Activated CD4-positive, alpha-beta memory T cell treated with anti-CD3 and anti-CD28 coated beads, Interleukin-2, amount 10 ng/mL, durations not matched to agents 7 days and 5 days (primary cell): ENCODE results near the gene CNTNAP1. TPM values are rescaled to one million over a fixed set of nuclear protein-coding genes. Genes with fewer than 3 reads are reported as not detected.

Source experiments
- CTCF ChIA-PET: fragments of 350-600 bp; sonication (Branson Sonifier 250); formaldehyde crosslinking; loops from one replicate; lab custom pipeline; 2021; ENCODE audit warnings: antibody characterized with exemption, inconsistent platforms; lab: Charles Lee
- POLR2A ChIA-PET: fragments of 350-600 bp; sonication (Branson Sonifier 250); formaldehyde crosslinking; loops from one replicate; lab custom pipeline; 2021; ENCODE audit warnings: antibody characterized with exemption; lab: Charles Lee
- DNase-seq: peaks from one replicate; pipeline ENCODE4 v3.0.0-alpha.2; 2020
- H3K27ac Mint-ChIP-seq: one replicate; pipeline ENCODE4 v1.8.0; 2021; ENCODE audit warnings: mild to moderate bottlenecking, mixed read lengths
- H3K27me3 Mint-ChIP-seq: one replicate; pipeline ENCODE4 v1.8.0; 2021; ENCODE audit warnings: mixed read lengths
- H3K36me3 Mint-ChIP-seq: one replicate; pipeline ENCODE4 v1.8.0; 2021; ENCODE audit warnings: low read depth, mixed read lengths
- H3K4me1 Mint-ChIP-seq: one replicate; pipeline ENCODE4 v1.8.0; 2021; ENCODE audit warnings: mixed read lengths
- H3K4me3 Mint-ChIP-seq: one replicate; pipeline ENCODE4 v1.8.0; 2021; ENCODE audit warnings: mild to moderate bottlenecking, mixed read lengths
- H3K9me3 Mint-ChIP-seq: one replicate; pipeline ENCODE4 v1.8.0; 2021; ENCODE audit warnings: mixed read lengths
- total RNA-seq, 2 experiments: library from RNA; stranded (reverse); gene quantifications; one replicate each; pipeline ENCODE4 v1.2.3, GENCODE V29; 2021

Gene CNTNAP1
- total RNA-seq, 2 experiments from 2014 or later: 1.2 TPM

DNA sequence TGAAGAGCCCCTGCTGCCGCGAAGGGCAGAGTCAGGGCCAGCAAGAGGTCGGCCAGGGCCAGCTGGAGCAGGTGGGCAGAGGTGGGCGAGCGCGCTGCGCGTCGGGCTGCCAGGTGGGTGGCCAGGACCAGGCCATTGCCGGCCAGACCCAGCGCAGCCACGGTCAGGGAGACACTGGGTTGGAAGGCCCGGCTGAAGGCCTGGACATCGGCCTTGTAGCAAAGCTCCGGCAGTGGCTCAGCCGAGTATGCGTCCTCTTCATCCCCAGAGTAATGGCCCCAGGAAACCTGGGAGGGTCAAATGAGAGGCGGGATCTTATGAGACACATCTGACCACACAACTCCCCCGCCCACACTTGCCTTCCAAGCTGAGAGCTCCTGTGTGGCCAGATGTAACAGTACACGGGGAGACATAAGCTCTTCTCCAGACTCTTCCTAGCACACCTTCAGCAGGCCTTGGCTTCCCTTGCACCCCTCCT is 2.0 kb upstream of the CNTNAP1 start:
- no peak for DNase-seq
- ChIA-PET CTCF (interaction anchor here (0.7 to 4.8 kb wide), 6 partner anchors 8 to 140 kb away, joined by 3 to 62 read pairs (median 3); partner anchors contain the start of genes PSMC3IP and TUBG1), POLR2A (interaction anchor here (0.9 to 3.6 kb wide), 8 partner anchors 10 to 103 kb away, joined by 3 to 28 read pairs (median 5); partner anchors contain the start of genes PSMC3IP, TUBG1, TUBG2 and VPS25)
- Mint-ChIP-seq H3K4me3 (no peak overlapping the region), H3K27ac (no peak overlapping the region), H3K36me3 (no peaks in the 10 kb centered on the region), H3K4me1 (peaks cover 54% of the 10 kb centered on the region), H3K27me3 (peaks cover 51% of the 10 kb centered on the region), H3K9me3 (no peaks in the 10 kb centered on the region)

DNA sequence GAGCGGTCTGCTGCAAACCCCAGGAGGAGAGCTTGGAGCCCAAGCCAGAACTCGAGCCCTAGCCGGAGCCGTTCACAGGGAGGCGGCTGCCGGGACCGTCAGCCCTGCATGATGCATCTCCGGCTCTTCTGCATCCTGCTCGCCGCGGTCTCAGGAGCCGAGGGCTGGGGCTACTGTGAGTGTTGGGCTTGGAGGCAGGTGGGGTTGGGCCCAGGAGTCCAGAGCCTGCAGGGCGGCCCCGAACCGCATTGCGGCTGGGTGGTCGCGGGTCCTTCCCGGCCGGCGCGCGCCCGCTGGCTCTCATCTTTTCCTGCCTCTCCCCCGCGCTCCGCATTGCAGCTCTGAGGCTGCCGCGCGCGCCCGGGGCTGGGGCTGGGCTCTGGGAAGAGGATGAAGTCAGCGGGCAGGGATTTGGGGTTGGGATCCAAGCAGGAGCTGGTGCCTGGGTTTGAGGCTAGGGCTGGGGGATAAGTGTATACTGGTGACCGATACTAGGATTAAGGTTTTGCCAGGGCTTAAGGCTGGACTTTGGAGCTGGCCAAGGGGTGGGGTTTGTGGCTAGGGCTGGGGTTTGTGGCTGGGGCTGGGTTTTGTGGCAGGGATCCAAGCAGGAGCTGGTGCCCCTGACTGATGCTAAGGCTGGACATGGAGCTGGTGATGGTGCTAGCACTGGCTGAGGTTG is 532 bp downstream of the CNTNAP1 start:
- Mint-ChIP-seq H3K4me3 (peak overlapping the region; percentile 38), H3K27ac (no peak overlapping the region), H3K4me1 (peaks cover 42% of the 10 kb centered on the region), H3K27me3 (peaks cover 49% of the 10 kb centered on the region), H3K9me3 (no peaks in the 10 kb centered on the region), H3K36me3 (no peaks in the 10 kb centered on the region)
- POLR2A ChIA-PET: interaction anchor here (0.9 to 2.1 kb wide), 5 partner anchors 43 to 141 kb away, joined by 3 to 8 read pairs (median 3); partner anchors contain the start of gene BECN1
- CTCF ChIA-PET: interaction anchor here (0.9 to 2.2 kb wide), 5 partner anchors 10 to 104 kb away, joined by 3 to 15 read pairs (median 4); partner anchors contain the start of gene VPS25
- peak; percentile 51 for DNase-seq

DNA sequence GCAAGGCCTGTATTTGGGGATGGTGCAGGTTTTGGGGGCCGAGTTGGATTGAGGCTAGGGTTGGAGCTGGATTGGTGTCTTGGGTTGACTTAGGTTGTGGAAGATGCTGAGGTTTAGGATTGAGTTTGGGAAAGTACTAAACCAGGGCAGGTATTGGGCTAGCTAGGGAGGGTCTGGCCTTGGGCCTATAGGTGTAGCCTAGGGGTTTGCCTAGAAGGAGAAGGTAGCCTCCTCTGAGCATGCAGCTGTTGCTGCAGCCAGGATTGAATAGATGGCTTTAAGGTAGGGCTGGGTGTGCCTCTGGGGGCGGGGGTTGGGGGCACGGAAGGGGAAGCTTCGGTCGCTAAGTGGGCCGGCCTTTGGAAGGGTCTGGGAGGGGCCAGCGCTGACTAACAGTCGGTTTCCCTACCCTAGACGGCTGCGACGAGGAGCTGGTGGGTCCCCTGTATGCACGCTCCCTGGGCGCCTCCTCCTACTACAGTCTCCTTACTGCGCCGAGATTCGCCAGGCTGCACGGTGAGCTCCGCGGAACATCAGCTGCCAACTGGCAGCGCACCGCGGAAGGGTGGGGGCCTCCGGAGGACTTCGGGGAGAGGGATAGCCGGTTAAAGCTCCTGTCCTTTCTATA is 1.2 kb downstream of the CNTNAP1 start:
- H3K4me3 Mint-ChIP-seq: no peak overlapping the region
- no peaks in the 10 kb centered on the region for H3K9me3 Mint-ChIP-seq
- ChIA-PET POLR2A (interaction anchor here (0.6 to 2.1 kb wide), 7 partner anchors 14 to 141 kb away, joined by 3 to 8 read pairs (median 3); partner anchors contain the start of gene BECN1), CTCF (interaction anchor here (0.9 to 2.2 kb wide), 6 partner anchors 11 to 225 kb away, joined by 3 to 15 read pairs (median 4); partner anchors contain the start of gene VPS25)
- peaks cover 38% of the 10 kb centered on the region for H3K4me1 Mint-ChIP-seq
- peaks cover 49% of the 10 kb centered on the region for H3K27me3 Mint-ChIP-seq
- DNase-seq: no peak
- H3K27ac Mint-ChIP-seq: no peak overlapping the region
- no peaks in the 10 kb centered on the region for H3K36me3 Mint-ChIP-seq

DNA sequence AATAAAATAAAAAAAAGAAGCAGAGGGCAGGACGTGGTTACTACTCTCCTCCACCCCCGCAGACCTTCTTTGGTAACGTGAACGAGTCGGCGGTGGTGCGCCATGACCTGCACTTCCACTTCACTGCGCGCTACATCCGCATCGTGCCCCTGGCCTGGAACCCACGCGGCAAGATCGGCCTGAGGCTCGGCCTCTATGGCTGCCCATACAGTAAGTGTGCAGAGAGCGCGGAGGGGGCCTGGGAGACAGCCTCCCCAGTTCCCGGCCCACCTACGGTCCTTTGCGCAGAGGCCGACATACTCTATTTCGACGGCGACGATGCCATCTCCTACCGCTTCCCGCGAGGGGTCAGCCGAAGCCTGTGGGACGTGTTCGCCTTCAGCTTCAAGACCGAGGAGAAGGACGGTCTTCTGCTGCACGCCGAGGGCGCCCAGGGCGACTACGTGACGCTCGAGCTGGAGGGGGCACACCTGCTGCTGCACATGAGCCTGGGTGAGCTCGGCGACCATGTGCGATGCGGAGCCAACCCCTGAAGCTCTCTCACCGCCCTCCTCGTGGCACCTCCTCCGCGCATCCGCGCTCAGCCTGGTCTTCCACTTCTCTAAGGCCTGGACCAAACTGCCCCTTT is 2.7 kb downstream of the CNTNAP1 start:
- no peak overlapping the region for H3K4me3 Mint-ChIP-seq
- no peaks in the 10 kb centered on the region for H3K36me3 Mint-ChIP-seq
- DNase-seq: no peak
- H3K4me1 Mint-ChIP-seq: peaks cover 27% of the 10 kb centered on the region
- no peak overlapping the region for H3K27ac Mint-ChIP-seq
- CTCF ChIA-PET: no interaction called here
- H3K27me3 Mint-ChIP-seq: peaks cover 46% of the 10 kb centered on the region
- no peaks in the 10 kb centered on the region for H3K9me3 Mint-ChIP-seq
- POLR2A ChIA-PET: interaction anchor here (1.1 kb wide), 1 partner anchor 17 kb away, joined by 4 read pairs; no protein-coding TSS in a partner anchor

DNA sequence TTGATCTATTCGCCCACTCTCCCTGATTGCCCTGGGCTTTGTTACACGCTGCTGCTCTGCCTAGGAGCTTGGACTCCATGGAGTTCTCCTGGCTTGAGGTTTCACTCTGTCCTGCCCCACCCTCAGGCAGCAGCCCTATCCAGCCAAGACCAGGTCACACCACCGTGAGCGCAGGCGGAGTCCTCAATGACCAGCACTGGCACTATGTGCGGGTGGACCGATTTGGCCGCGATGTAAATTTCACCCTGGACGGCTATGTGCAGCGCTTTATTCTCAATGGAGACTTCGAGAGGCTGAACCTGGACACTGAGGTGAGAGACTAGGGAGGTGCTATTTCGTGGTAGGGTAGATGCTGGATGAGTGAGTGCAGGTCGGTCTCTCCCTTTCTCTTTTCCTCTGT is 3.5 kb downstream of the CNTNAP1 start:
- CTCF ChIA-PET: no interaction called here
- POLR2A ChIA-PET: interaction anchor here (1.1 kb wide), 1 partner anchor 17 kb away, joined by 4 read pairs; no protein-coding TSS in a partner anchor
- DNase-seq: no peak
- Mint-ChIP-seq H3K4me3 (no peak overlapping the region), H3K27me3 (peaks cover 42% of the 10 kb centered on the region), H3K9me3 (no peaks in the 10 kb centered on the region), H3K36me3 (no peaks in the 10 kb centered on the region), H3K4me1 (peaks cover 22% of the 10 kb centered on the region), H3K27ac (no peak overlapping the region)

DNA sequence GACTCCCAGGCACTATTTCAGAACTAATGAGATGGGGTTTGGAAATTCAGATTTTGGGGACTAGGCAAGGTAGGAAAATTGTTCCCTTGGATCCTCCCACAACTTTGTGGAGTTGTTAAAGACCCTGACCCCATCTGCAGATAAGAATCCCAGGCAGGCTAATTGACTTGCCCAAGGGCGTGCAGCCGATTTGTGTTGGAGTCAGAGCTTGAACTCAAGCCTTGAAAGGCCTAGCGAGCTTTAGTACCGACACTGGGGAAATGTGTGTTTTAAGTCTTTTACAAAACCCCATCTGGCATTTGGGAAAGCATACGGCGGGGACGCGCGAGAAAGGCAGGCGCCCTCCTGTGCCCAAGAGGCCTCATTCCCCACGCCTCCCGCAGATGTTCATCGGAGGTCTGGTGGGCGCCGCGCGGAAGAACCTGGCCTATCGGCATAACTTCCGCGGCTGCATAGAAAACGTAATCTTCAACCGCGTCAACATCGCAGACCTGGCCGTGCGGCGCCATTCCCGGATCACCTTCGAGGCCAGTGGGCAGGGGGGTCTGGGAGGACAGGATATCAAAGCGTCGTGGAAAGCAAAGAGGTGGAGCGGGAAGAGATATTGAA is 4.3 kb downstream of the CNTNAP1 start:
- Mint-ChIP-seq H3K9me3 (no peaks in the 10 kb centered on the region), H3K4me1 (peaks cover 16% of the 10 kb centered on the region), H3K4me3 (no peak overlapping the region), H3K27me3 (peaks cover 38% of the 10 kb centered on the region), H3K36me3 (no peaks in the 10 kb centered on the region), H3K27ac (no peak overlapping the region)
- ChIA-PET CTCF (interaction anchor here (0.9 kb wide), 1 partner anchor 77 kb away, joined by 4 read pairs; no protein-coding TSS in a partner anchor), POLR2A (no interaction called here)
- DNase-seq: no peak

DNA sequence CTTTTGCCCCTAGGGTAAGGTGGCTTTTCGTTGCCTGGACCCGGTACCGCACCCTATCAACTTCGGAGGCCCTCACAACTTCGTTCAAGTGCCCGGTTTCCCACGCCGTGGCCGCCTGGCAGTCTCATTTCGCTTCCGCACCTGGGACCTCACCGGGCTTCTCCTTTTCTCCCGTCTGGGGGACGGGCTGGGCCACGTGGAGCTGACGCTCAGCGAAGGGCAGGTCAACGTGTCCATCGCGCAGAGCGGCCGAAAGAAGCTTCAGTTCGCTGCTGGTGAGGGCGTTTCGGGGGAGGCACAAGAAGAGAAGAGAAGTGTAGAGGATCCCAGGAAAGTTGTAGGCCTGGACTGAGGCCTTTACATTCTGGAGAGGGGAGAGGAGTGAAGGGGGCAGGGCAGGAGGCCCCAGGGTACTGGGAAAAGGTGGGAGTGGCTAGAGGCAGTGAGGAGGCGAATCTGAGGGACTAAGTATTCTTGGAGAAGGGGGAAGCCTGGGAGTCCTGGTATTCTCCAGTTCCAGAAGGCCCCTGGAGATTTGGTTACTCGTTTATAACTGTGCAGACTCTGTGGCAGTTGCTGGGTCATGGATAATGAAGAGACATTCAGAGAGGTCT is 5.5 kb downstream of the CNTNAP1 start:
- H3K27ac Mint-ChIP-seq: no peak overlapping the region
- peaks cover 31% of the 10 kb centered on the region for H3K27me3 Mint-ChIP-seq
- H3K4me1 Mint-ChIP-seq: peaks cover 5% of the 10 kb centered on the region
- DNase-seq: no peak
- H3K4me3 Mint-ChIP-seq: no peak overlapping the region
- CTCF ChIA-PET: no interaction called here
- POLR2A ChIA-PET: no interaction called here
- no peaks in the 10 kb centered on the region for H3K36me3 Mint-ChIP-seq
- H3K9me3 Mint-ChIP-seq: no peaks in the 10 kb centered on the region

DNA sequence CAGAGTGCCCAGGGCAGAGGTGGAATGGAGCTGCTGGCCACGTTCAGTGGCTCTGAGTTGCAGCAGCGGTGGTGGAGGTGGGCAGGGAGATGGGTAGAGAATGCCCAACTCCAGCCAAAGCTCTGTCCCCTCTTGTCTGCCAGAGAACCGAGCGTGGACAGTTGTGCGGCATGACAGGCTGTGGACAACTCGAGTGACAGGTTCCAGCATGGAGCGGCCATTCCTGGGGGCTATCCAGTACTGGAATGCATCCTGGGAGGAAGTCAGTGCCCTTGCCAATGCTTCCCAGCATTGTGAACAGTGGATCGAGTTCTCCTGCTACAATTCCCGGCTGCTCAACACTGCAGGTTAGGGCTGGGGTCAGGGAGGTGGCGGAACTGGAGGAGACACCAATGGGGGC is 8.3 kb downstream of the CNTNAP1 start:
- H3K4me3 Mint-ChIP-seq: no peak overlapping the region
- no peaks in the 10 kb centered on the region for H3K4me1 Mint-ChIP-seq
- POLR2A ChIA-PET: interaction anchor here (1.1 kb wide), 1 partner anchor 83 kb away, joined by 3 read pairs; the partner anchor contains the start of gene VPS25
- no peak overlapping the region for H3K27ac Mint-ChIP-seq
- H3K36me3 Mint-ChIP-seq: no peaks in the 10 kb centered on the region
- peaks cover 8% of the 10 kb centered on the region for H3K27me3 Mint-ChIP-seq
- CTCF ChIA-PET: interaction anchor here (0.6 to 1.8 kb wide), 2 partner anchors 10 to 86 kb away, joined by 3 to 7 read pairs; no protein-coding TSS in a partner anchor
- no peak for DNase-seq
- H3K9me3 Mint-ChIP-seq: no peaks in the 10 kb centered on the region

DNA sequence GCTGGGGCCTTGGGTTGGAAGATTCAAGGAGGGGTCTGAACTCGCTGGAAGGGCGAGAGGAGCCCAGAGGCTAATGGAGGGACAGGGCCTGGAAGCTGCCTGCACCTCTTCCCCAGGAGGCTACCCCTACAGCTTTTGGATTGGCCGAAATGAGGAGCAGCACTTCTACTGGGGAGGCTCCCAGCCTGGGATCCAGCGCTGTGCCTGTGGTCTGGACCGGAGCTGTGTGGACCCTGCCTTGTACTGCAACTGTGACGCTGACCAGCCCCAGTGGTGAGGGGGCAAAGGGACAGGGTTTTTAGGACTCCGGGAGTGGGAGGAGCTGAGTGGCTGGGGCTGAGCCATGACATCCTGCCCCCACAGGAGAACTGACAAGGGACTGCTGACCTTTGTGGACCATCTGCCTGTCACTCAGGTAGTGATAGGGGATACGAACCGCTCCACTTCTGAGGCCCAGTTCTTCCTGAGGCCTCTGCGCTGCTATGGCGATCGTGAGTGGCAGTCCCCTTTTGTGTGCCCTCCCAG is 8.8 kb downstream of the CNTNAP1 start:
- DNase-seq: no peak
- no peak overlapping the region for H3K27ac Mint-ChIP-seq
- H3K36me3 Mint-ChIP-seq: peaks cover 4% of the 10 kb centered on the region
- ChIA-PET CTCF (interaction anchor here (1.8 kb wide), 1 partner anchor 10 kb away, joined by 7 read pairs; no protein-coding TSS in a partner anchor), POLR2A (interaction anchor here (1.1 kb wide), 1 partner anchor 83 kb away, joined by 3 read pairs; the partner anchor contains the start of gene VPS25)
- no peaks in the 10 kb centered on the region for H3K9me3 Mint-ChIP-seq
- H3K4me3 Mint-ChIP-seq: no peak overlapping the region
- peaks cover 4% of the 10 kb centered on the region for H3K27me3 Mint-ChIP-seq
- H3K4me1 Mint-ChIP-seq: no peaks in the 10 kb centered on the region

DNA sequence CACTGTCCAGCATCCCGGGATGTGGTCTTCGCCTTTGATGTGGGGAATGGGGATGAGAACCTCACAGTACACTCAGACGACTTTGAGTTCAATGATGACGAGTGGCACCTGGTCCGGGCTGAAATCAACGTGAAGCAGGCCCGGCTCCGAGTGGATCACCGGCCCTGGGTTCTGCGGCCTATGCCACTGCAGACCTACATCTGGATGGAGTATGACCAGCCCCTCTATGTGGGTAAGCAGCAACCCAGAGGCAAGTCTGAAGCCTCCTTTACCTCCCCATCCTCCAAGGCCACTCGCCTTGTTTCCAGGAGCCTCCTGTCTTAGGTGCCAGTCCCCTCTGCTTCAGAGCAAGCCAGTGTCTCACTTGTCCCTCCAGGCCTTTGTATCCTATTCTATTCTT is 10.2 kb downstream of the CNTNAP1 start:
- no peak for DNase-seq
- Mint-ChIP-seq H3K36me3 (peaks cover 4% of the 10 kb centered on the region), H3K27ac (no peak overlapping the region), H3K9me3 (no peaks in the 10 kb centered on the region), H3K4me1 (no peaks in the 10 kb centered on the region), H3K4me3 (no peak overlapping the region), H3K27me3 (peaks cover 4% of the 10 kb centered on the region)
- POLR2A ChIA-PET: interaction anchor here (1.1 kb wide), 1 partner anchor 11 kb away, joined by 3 read pairs; no protein-coding TSS in a partner anchor
- CTCF ChIA-PET: no interaction called here

DNA sequence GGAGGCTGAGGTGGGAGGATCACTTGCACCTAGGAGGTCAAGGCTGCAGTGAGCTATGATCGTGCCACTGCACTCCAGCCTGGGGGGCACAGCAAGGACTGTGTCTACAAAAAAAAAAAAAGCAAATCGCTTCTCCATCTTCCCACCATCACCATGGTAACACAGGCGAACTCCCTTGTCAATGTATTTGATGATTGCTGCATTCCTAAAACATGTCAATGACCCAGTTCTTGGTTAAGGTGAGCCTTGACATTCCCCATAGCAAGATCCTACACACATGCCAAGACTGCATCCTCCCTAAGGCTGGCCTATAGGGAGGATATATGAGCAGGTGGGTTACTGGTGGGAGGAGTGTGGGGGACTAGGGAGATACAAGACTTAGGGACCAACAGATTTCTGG is 12.2 kb downstream of the CNTNAP1 start:
- Mint-ChIP-seq H3K27ac (no peak overlapping the region), H3K4me1 (no peaks in the 10 kb centered on the region), H3K36me3 (peaks cover 6% of the 10 kb centered on the region), H3K9me3 (no peaks in the 10 kb centered on the region), H3K27me3 (peaks cover 6% of the 10 kb centered on the region), H3K4me3 (no peak overlapping the region)
- DNase-seq: no peak
- CTCF ChIA-PET: no interaction called here
- POLR2A ChIA-PET: no interaction called here

DNA sequence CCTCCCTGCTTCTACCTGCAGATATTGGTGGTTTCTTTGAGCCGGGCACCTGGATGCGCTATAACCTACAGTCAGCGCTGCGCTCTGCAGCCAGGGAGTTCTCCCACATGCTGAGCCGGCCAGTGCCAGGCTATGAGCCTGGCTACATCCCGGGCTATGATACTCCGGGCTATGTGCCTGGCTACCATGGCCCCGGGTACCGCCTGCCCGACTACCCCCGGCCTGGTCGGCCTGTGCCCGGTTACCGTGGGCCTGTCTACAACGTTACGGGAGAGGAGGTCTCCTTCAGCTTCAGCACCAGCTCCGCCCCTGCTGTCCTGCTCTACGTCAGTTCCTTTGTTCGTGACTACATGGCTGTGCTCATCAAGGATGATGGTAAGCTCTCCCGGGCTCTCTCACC is 13.2 kb downstream of the CNTNAP1 start:
- H3K4me3 Mint-ChIP-seq: no peak overlapping the region
- no peak overlapping the region for H3K27ac Mint-ChIP-seq
- H3K27me3 Mint-ChIP-seq: peaks cover 6% of the 10 kb centered on the region
- POLR2A ChIA-PET: no interaction called here
- DNase-seq: no peak
- H3K4me1 Mint-ChIP-seq: no peaks in the 10 kb centered on the region
- H3K9me3 Mint-ChIP-seq: no peaks in the 10 kb centered on the region
- CTCF ChIA-PET: no interaction called here
- peaks cover 6% of the 10 kb centered on the region for H3K36me3 Mint-ChIP-seq
